ENCODE results near the gene C12orf42.

Gene C12orf42

GRCh38 chr12:103350116-103350515 lies 145.7 kb downstream of the C12orf42 start:
- Histone ChIP-seq H3K9me3 (ENCODE audit: control insufficient read depth, insufficient read depth, low read length) (no peaks in the 10 kb centered on the region), H3K36me3 (ENCODE audit: control insufficient read depth, insufficient read depth, low read length) (no peaks in the 10 kb centered on the region), H3K4me3 (ENCODE audit: low read length) (no peak overlapping the region), H3K4me1 (ENCODE audit: control insufficient read depth, insufficient read depth, low read length) (no peaks in the 10 kb centered on the region), H3K27ac (ENCODE audit: low read length) (no peak overlapping the region), H3K27me3 (ENCODE audit: control insufficient read depth, insufficient read depth, low read length) (no peaks in the 10 kb centered on the region)
- WGBS (ENCODE audit: insufficient coverage, insufficient read length), result no CpG with 5 or more reads among the region's 5 CpGs
- DNase-seq (ENCODE audit: low read depth, low spot score), result no peak

- no peaks in the 10 kb centered on the region for H3K4me1 ChIP-seq (ENCODE audit: control insufficient read depth, insufficient read depth, low read length)
- H3K9me3 ChIP-seq (ENCODE audit: control insufficient read depth, insufficient read depth, low read length), result no peaks in the 10 kb centered on the region
- H3K36me3 ChIP-seq (ENCODE audit: control insufficient read depth, insufficient read depth, low read length), result no peaks in the 10 kb centered on the region
- WGBS (ENCODE audit: insufficient coverage, insufficient read length), result no CpG with 5 or more reads among the region's 1 CpG
- no peak overlapping the region for H3K4me3 ChIP-seq (ENCODE audit: low read length)
- no peak overlapping the region for H3K27ac ChIP-seq (ENCODE audit: low read length)
- no peak for DNase-seq (ENCODE audit: low read depth, low spot score)
- no peaks in the 10 kb centered on the region for H3K27me3 ChIP-seq (ENCODE audit: control insufficient read depth, insufficient read depth, low read length)
These were observed 146.8 kb downstream of the C12orf42 start for GRCh38 chr12:103348935-103349334.

GRCh38 chr12:103336940-103337339 lies 158.8 kb downstream of the C12orf42 start:
- Histone ChIP-seq H3K9me3 (ENCODE audit: control insufficient read depth, insufficient read depth, low read length) (no peaks in the 10 kb centered on the region), H3K27me3 (ENCODE audit: control insufficient read depth, insufficient read depth, low read length) (no peaks in the 10 kb centered on the region), H3K4me3 (ENCODE audit: low read length) (no peak overlapping the region), H3K27ac (ENCODE audit: low read length) (no peak overlapping the region), H3K36me3 (ENCODE audit: control insufficient read depth, insufficient read depth, low read length) (no peaks in the 10 kb centered on the region), H3K4me1 (ENCODE audit: control insufficient read depth, insufficient read depth, low read length) (no peaks in the 10 kb centered on the region)
- no peak for DNase-seq (ENCODE audit: low read depth, low spot score)

GRCh38 chr12:103334466-103334865 lies 161.3 kb downstream of the C12orf42 start:
- no peak for DNase-seq (ENCODE audit: low read depth, low spot score)
- no peaks in the 10 kb centered on the region for H3K4me1 ChIP-seq (ENCODE audit: control insufficient read depth, insufficient read depth, low read length)
- H3K27ac ChIP-seq (ENCODE audit: low read length), result no peak overlapping the region
- H3K27me3 ChIP-seq (ENCODE audit: control insufficient read depth, insufficient read depth, low read length), result no peaks in the 10 kb centered on the region
- H3K9me3 ChIP-seq (ENCODE audit: control insufficient read depth, insufficient read depth, low read length), result no peaks in the 10 kb centered on the region
- no peak overlapping the region for H3K4me3 ChIP-seq (ENCODE audit: low read length)
- H3K36me3 ChIP-seq (ENCODE audit: control insufficient read depth, insufficient read depth, low read length), result no peaks in the 10 kb centered on the region
- no CpG with 5 or more reads among the region's 13 CpGs for WGBS (ENCODE audit: insufficient coverage, insufficient read length)

GRCh38 chr12:103333676-103334075 lies 162.1 kb downstream of the C12orf42 start:
- Histone ChIP-seq H3K4me3 (ENCODE audit: low read length) (no peak overlapping the region), H3K27ac (ENCODE audit: low read length) (no peak overlapping the region), H3K4me1 (ENCODE audit: control insufficient read depth, insufficient read depth, low read length) (no peaks in the 10 kb centered on the region), H3K9me3 (ENCODE audit: control insufficient read depth, insufficient read depth, low read length) (no peaks in the 10 kb centered on the region), H3K27me3 (ENCODE audit: control insufficient read depth, insufficient read depth, low read length) (no peaks in the 10 kb centered on the region), H3K36me3 (ENCODE audit: control insufficient read depth, insufficient read depth, low read length) (no peaks in the 10 kb centered on the region)
- no CpG with 5 or more reads among the region's 1 CpG for WGBS (ENCODE audit: insufficient coverage, insufficient read length)
- DNase-seq (ENCODE audit: low read depth, low spot score), result no peak

- no peaks in the 10 kb centered on the region; the same call in 1 of the 2 replicates for H3K27me3 ChIP-seq (ENCODE audit: control insufficient read depth, insufficient read depth, low read length)
- H3K27ac ChIP-seq (ENCODE audit: low read length), result no peak overlapping the region
- no peaks in the 10 kb centered on the region for H3K9me3 ChIP-seq (ENCODE audit: control insufficient read depth, insufficient read depth, low read length)
- H3K4me3 ChIP-seq (ENCODE audit: low read length), result no peak overlapping the region
- no peaks in the 10 kb centered on the region for H3K36me3 ChIP-seq (ENCODE audit: control insufficient read depth, insufficient read depth, low read length)
- no peaks in the 10 kb centered on the region for H3K4me1 ChIP-seq (ENCODE audit: control insufficient read depth, insufficient read depth, low read length)
- whole genome bisulfite sequencing (ENCODE audit: insufficient coverage, insufficient read length), result no CpG with 5 or more reads among the region's 4 CpGs
- DNase-seq (ENCODE audit: low read depth, low spot score), result no peak
These were observed 164.1 kb downstream of the C12orf42 start for GRCh38 chr12:103331643-103332042.

- H3K4me1 ChIP-seq (ENCODE audit: control insufficient read depth, insufficient read depth, low read length), result no peaks in the 10 kb centered on the region
- WGBS (ENCODE audit: insufficient coverage, insufficient read length), result no CpG with 5 or more reads among the region's 1 CpG
- H3K27ac ChIP-seq (ENCODE audit: low read length), result no peak overlapping the region
- H3K36me3 ChIP-seq (ENCODE audit: control insufficient read depth, insufficient read depth, low read length), result no peaks in the 10 kb centered on the region
- no peak overlapping the region for H3K4me3 ChIP-seq (ENCODE audit: low read length)
- H3K27me3 ChIP-seq (ENCODE audit: control insufficient read depth, insufficient read depth, low read length), result no peaks in the 10 kb centered on the region; the same call in 1 of the 2 replicates
- no peaks in the 10 kb centered on the region for H3K9me3 ChIP-seq (ENCODE audit: control insufficient read depth, insufficient read depth, low read length)
- DNase-seq (ENCODE audit: low read depth, low spot score), result no peak
These were observed 165.1 kb downstream of the C12orf42 start for GRCh38 chr12:103330672-103331071.

GRCh38 chr12:103327676-103328075 lies 168.1 kb downstream of the C12orf42 start:
- DNase-seq (ENCODE audit: low read depth, low spot score), result no peak
- no peaks in the 10 kb centered on the region; the same call in 1 of the 2 replicates for H3K27me3 ChIP-seq (ENCODE audit: control insufficient read depth, insufficient read depth, low read length)
- H3K36me3 ChIP-seq (ENCODE audit: control insufficient read depth, insufficient read depth, low read length), result no peaks in the 10 kb centered on the region
- no peaks in the 10 kb centered on the region for H3K4me1 ChIP-seq (ENCODE audit: control insufficient read depth, insufficient read depth, low read length)
- no peak overlapping the region for H3K4me3 ChIP-seq (ENCODE audit: low read length)
- no peak overlapping the region for H3K27ac ChIP-seq (ENCODE audit: low read length)
- H3K9me3 ChIP-seq (ENCODE audit: control insufficient read depth, insufficient read depth, low read length), result no peaks in the 10 kb centered on the region

GRCh38 chr12:103326190-103326589 lies 169.6 kb downstream of the C12orf42 start:
- no peaks in the 10 kb centered on the region for H3K36me3 ChIP-seq (ENCODE audit: control insufficient read depth, insufficient read depth, low read length)
- DNase-seq (ENCODE audit: low read depth, low spot score), result no peak
- no peaks in the 10 kb centered on the region; the same call in 1 of the 2 replicates for H3K27me3 ChIP-seq (ENCODE audit: control insufficient read depth, insufficient read depth, low read length)
- no peaks in the 10 kb centered on the region for H3K9me3 ChIP-seq (ENCODE audit: control insufficient read depth, insufficient read depth, low read length)
- no CpG with 5 or more reads among the region's 3 CpGs for WGBS (ENCODE audit: insufficient coverage, insufficient read length)
- H3K4me1 ChIP-seq (ENCODE audit: control insufficient read depth, insufficient read depth, low read length), result no peaks in the 10 kb centered on the region
- H3K27ac ChIP-seq (ENCODE audit: low read length), result no peak overlapping the region
- no peak overlapping the region for H3K4me3 ChIP-seq (ENCODE audit: low read length)

GRCh38 chr12:103318566-103318965 lies 177.2 kb downstream of the C12orf42 start:
- H3K27ac ChIP-seq (ENCODE audit: low read length), result no peak overlapping the region
- no peaks in the 10 kb centered on the region for H3K4me1 ChIP-seq (ENCODE audit: control insufficient read depth, insufficient read depth, low read length)
- no peak overlapping the region for H3K4me3 ChIP-seq (ENCODE audit: low read length)
- no peaks in the 10 kb centered on the region for H3K36me3 ChIP-seq (ENCODE audit: control insufficient read depth, insufficient read depth, low read length)
- no peak for DNase-seq (ENCODE audit: low read depth, low spot score)
- H3K9me3 ChIP-seq (ENCODE audit: control insufficient read depth, insufficient read depth, low read length), result no peaks in the 10 kb centered on the region
- no CpG with 5 or more reads among the region's 2 CpGs for WGBS (ENCODE audit: insufficient coverage, insufficient read length)
- no peaks in the 10 kb centered on the region for H3K27me3 ChIP-seq (ENCODE audit: control insufficient read depth, insufficient read depth, low read length)

- no peaks in the 10 kb centered on the region for H3K36me3 ChIP-seq (ENCODE audit: control insufficient read depth, insufficient read depth, low read length)
- no peak overlapping the region for H3K4me3 ChIP-seq (ENCODE audit: low read length)
- H3K27me3 ChIP-seq (ENCODE audit: control insufficient read depth, insufficient read depth, low read length), result no peaks in the 10 kb centered on the region
- WGBS (ENCODE audit: insufficient coverage, insufficient read length), result no CpG with 5 or more reads among the region's 1 CpG
- DNase-seq (ENCODE audit: low read depth, low spot score), result no peak
- no peak overlapping the region for H3K27ac ChIP-seq (ENCODE audit: low read length)
- H3K9me3 ChIP-seq (ENCODE audit: control insufficient read depth, insufficient read depth, low read length), result no peaks in the 10 kb centered on the region
- no peaks in the 10 kb centered on the region for H3K4me1 ChIP-seq (ENCODE audit: control insufficient read depth, insufficient read depth, low read length)
These were observed 178.5 kb downstream of the C12orf42 start for GRCh38 chr12:103317220-103317619.

Measured in iPS DF 6.9 (cell line).